Caco-2 (cell line): ENCODE results near the gene HS3ST3B1. TPM values are rescaled to one million over a fixed set of nuclear protein-coding genes. Genes with fewer than 3 reads are reported as not detected.

Experiments
- BruUV-seq: library from RNA; stranded (reverse); fragments of 400-500 nt; replicated peaks from 2 replicates; lab custom pipeline; 2021; lab: Mats Ljungman, UMichigan
- CTCF ChIA-PET: fragments of 300-600 bp; sonication (Branson Sonifier 250); formaldehyde crosslinking; loops from one replicate; lab custom pipeline; 2022; ENCODE audit warnings: antibody characterized with exemption; lab: Charles Lee
- POLR2A ChIA-PET: fragments of 300-600 bp; sonication (Branson Sonifier 250); formaldehyde crosslinking; loops from one replicate; lab custom pipeline; 2022; ENCODE audit warnings: antibody characterized with exemption; lab: Charles Lee
- DNase-seq, 2 experiments: peaks; one replicate each; pipeline versions ENCODE4 v3.0.0 to v3.0.0-alpha.2; 2020 to 2022
- H3K27me3 ChIP-seq: replicated peaks from 2 replicates; pipeline ENCODE4 v1.6.0; 2011; ENCODE audit warnings: low read length; ENCODE audit not compliant: control insufficient read depth, insufficient read depth
- H3K36me3 ChIP-seq: 2 replicates; pipeline ENCODE4 v1.5.1; 2011; ENCODE audit warnings: low read length; ENCODE audit not compliant: control insufficient read depth, insufficient read depth
- H3K4me1 ChIP-seq: fragments of 250-450 bp; sonication (Bioruptor Pico); 2 replicates; pipeline ENCODE4 v1.5.1; 2020; ENCODE audit warnings: mild to moderate bottlenecking
- H3K4me3 ChIP-seq: 2 replicates; pipeline ENCODE4 v1.5.1; 2011; ENCODE audit warnings: low read depth, mild to moderate bottlenecking, control low read depth, low read length
- H3K9me3 ChIP-seq: fragments of 250-450 bp; sonication (Bioruptor Pico); 2 replicates; pipeline ENCODE4 v1.5.1; 2020; ENCODE audit warnings: mild to moderate bottlenecking, moderate library complexity
- H3K27ac Mint-ChIP-seq: one replicate; pipeline ENCODE4 v1.8.0; 2022; ENCODE audit warnings: mixed read lengths; ENCODE audit not compliant: unreplicated experiment
- H3K27me3 Mint-ChIP-seq: one replicate; pipeline ENCODE4 v1.8.0; 2022; ENCODE audit warnings: mixed read lengths; ENCODE audit not compliant: insufficient read depth, unreplicated experiment
- H3K36me3 Mint-ChIP-seq: one replicate; pipeline ENCODE4 v1.8.0; 2022; ENCODE audit warnings: mild to moderate bottlenecking, mixed read lengths; ENCODE audit not compliant: insufficient read depth, unreplicated experiment
- H3K4me1 Mint-ChIP-seq: one replicate; pipeline ENCODE4 v1.8.0; 2022; ENCODE audit warnings: low read depth, mixed read lengths; ENCODE audit not compliant: unreplicated experiment
- H3K4me3 Mint-ChIP-seq: one replicate; pipeline ENCODE4 v1.8.0; 2022; ENCODE audit warnings: mild to moderate bottlenecking, moderate library complexity, mixed read lengths; ENCODE audit not compliant: unreplicated experiment
- H3K9me3 Mint-ChIP-seq: one replicate; pipeline ENCODE4 v1.8.0; 2022; ENCODE audit warnings: mixed read lengths; ENCODE audit not compliant: unreplicated experiment
- CTCF ChIP-seq, 2 experiments: fragments of 200-600 bp in 1 of 2; IDR thresholded peaks; 1 replicate in 1 of 2; 2 replicates in 1 of 2; pipeline versions ENCODE4 v1.5.1 to v1.8.0; 2011 to 2022; ENCODE audit warnings: antibody characterized with exemption in 1 of 2, control low read depth in 1 of 2, inconsistent platforms in 1 of 2, low read depth in 1 of 2, low read length in 1 of 2, mild to moderate bottlenecking in 1 of 2, moderate library complexity in 1 of 2; ENCODE audit not compliant: insufficient read depth in 1 of 2, severe bottlenecking in 1 of 2, unreplicated experiment in 1 of 2
- intact Hi-C: fragments of 100-400 bp; cut with micrococcal nuclease; formaldehyde crosslinking; loops from one replicate; pipeline ENCODE4 v1.10.0; 2022; ENCODE audit not compliant: unreplicated experiment
- total RNA-seq: library from RNA; stranded (reverse); gene quantifications from 2 replicates; pipeline ENCODE4 v1.2.3, GENCODE V29; 2022

The HS3ST3B1 gene
- total RNA-seq, 1 experiment from 2014 or later = 1.9 TPM

- CTCF ChIA-PET = no interaction called here
- no peaks in the 10 kb centered on the region for H3K27me3 ChIP-seq
- Mint-ChIP-seq H3K27me3 (no peaks in the 10 kb centered on the region), H3K9me3 (no peaks in the 10 kb centered on the region), H3K4me3 (no peak overlapping the region), H3K36me3 (no peaks in the 10 kb centered on the region), H3K27ac (no peak overlapping the region), H3K4me1 (no peaks in the 10 kb centered on the region)
- POLR2A ChIA-PET = no interaction called here
- no peaks in the 10 kb centered on the region for H3K36me3 ChIP-seq
- H3K4me1 ChIP-seq = no peaks in the 10 kb centered on the region
- DNase-seq = no peak
- intact Hi-C loops = no loop called here
- no peaks in the 10 kb centered on the region for H3K9me3 ChIP-seq
- no TSS peak for BruUV-seq
- no peak for TF ChIP-seq CTCF (IDR thresholded peaks at IDR 0.05; ENCODE audit: insufficient read depth in 1 of 2, low read depth in 1 of 2, low read length in 1 of 2, severe bottlenecking in 1 of 2, unreplicated experiment in 1 of 2)
- no peak overlapping the region for H3K4me3 ChIP-seq
Measured at GRCh38 chr17:14320098-14320497, 19.2 kb downstream of the HS3ST3B1 start.

- Mint-ChIP-seq H3K4me1 (peaks cover 4% of the 10 kb centered on the region), H3K27ac (no peak overlapping the region), H3K9me3 (peaks cover 5% of the 10 kb centered on the region), H3K36me3 (no peaks in the 10 kb centered on the region), H3K27me3 (no peaks in the 10 kb centered on the region), H3K4me3 (no peak overlapping the region)
- Histone ChIP-seq H3K36me3 (no peaks in the 10 kb centered on the region), H3K4me3 (no peak overlapping the region), H3K9me3 (no peaks in the 10 kb centered on the region), H3K4me1 (no peaks in the 10 kb centered on the region), H3K27me3 (no peaks in the 10 kb centered on the region)
- ChIA-PET CTCF (no interaction called here), POLR2A (no interaction called here)
- intact Hi-C loops = no loop called here
- no TSS peak for BruUV-seq
- no peak for TF ChIP-seq CTCF (IDR thresholded peaks at IDR 0.05; ENCODE audit: insufficient read depth in 1 of 2, low read depth in 1 of 2, low read length in 1 of 2, severe bottlenecking in 1 of 2, unreplicated experiment in 1 of 2)
- no peak for DNase-seq
Measured at GRCh38 chr17:14320734-14321475, 20.0 kb downstream of the HS3ST3B1 start.

GRCh38 chr17:14321476-14321949, 20.6 kb downstream of the HS3ST3B1 start:
- Mint-ChIP-seq H3K27me3 (no peaks in the 10 kb centered on the region), H3K36me3 (no peaks in the 10 kb centered on the region), H3K4me3 (no peak overlapping the region), H3K9me3 (peaks cover 9% of the 10 kb centered on the region), H3K4me1 (peaks cover 7% of the 10 kb centered on the region), H3K27ac (no peak overlapping the region)
- Histone ChIP-seq H3K4me1 (no peaks in the 10 kb centered on the region), H3K9me3 (no peaks in the 10 kb centered on the region), H3K36me3 (no peaks in the 10 kb centered on the region), H3K4me3 (no peak overlapping the region), H3K27me3 (no peaks in the 10 kb centered on the region)
- BruUV-seq = no TSS peak
- DNase-seq = no peak
- POLR2A ChIA-PET = no interaction called here
- CTCF ChIA-PET = no interaction called here
- no peak for TF ChIP-seq CTCF (IDR thresholded peaks at IDR 0.05; ENCODE audit: insufficient read depth in 1 of 2, low read depth in 1 of 2, low read length in 1 of 2, severe bottlenecking in 1 of 2, unreplicated experiment in 1 of 2)
- intact Hi-C loops = no loop called here
